ENCODE measurements around the gene SIN3A. TPM values are rescaled to one million over a fixed set of nuclear protein-coding genes. Genes with fewer than 3 reads are reported as not detected.
A peak's percentile ranks its signal among the peaks of the same experiment; 100 is the strongest.
"Not testable (repeated sequence)": the region's sequence is repeated elsewhere in the genome, so short reads cannot be mapped to it uniquely, and the experiment has no call there.

The SIN3A gene
- total RNA-seq, 2 donors from 2014 or later: 93.1 to 96.4 TPM

DNA sequence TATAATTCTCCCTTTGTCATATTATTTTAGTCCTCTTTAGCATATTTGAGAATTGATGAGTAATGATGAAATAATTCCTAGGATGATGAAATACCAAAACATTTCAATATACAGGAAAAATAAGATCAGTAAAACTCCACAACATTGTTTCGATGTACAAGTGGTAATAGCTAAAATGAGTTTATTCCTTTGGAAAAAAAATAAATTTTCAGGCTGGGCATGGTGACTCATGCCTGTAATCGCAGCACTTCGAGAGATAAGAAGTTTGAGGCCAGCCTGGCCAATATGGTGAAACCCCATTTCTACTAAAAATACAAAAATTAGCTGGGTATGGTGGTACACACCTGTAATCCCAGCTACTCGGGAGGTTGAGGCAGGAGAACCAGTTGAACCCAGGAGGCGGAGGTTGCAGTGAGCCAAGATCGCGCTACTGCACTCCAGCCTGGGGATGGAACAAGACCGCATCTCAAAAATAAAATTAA, 7.5 kb downstream of the SIN3A start:
- Mint-ChIP-seq H3K4me1 (ENCODE audit: low read depth) (peaks cover 69% of the 10 kb centered on the region), H3K36me3 (ENCODE audit: insufficient read depth in 2 of 2) (peaks cover 7 to 18% of the 10 kb centered on the region in 2 donors), H3K27ac (peak overlapping the region; percentile 76)
- H3K27me3 Mint-ChIP-seq (ENCODE audit: low read depth); DNase-seq; ATAC-seq (replicated peaks in 1 of 2); H3K4me3 Mint-ChIP-seq; H3K9me3 Mint-ChIP-seq: not testable (repeated sequence)

GRCh38 chr15:75437721-75438120, 13.8 kb downstream of the SIN3A start:
- Mint-ChIP-seq H3K27ac (peak overlapping the region; percentile 2), H3K9me3 (no peaks in the 10 kb centered on the region), H3K27me3 (ENCODE audit: low read depth) (no peaks in the 10 kb centered on the region), H3K4me3 (no peak overlapping the region), H3K4me1 (ENCODE audit: low read depth) (peaks cover 55% of the 10 kb centered on the region), H3K36me3 (ENCODE audit: insufficient read depth in 2 of 2) (peaks cover 3 to 27% of the 10 kb centered on the region in 2 donors)
- ATAC-seq (replicated peaks in 1 of 2) (no peak), DNase-seq (no peak)

GRCh38 chr15:75436881-75437280, 14.6 kb downstream of the SIN3A start:
- ATAC-seq (replicated peaks in 1 of 2): no peak
- Mint-ChIP-seq H3K27me3 (ENCODE audit: low read depth) (no peaks in the 10 kb centered on the region), H3K9me3 (no peaks in the 10 kb centered on the region), H3K36me3 (ENCODE audit: insufficient read depth in 2 of 2) (peaks cover 3 to 27% of the 10 kb centered on the region in 2 donors), H3K27ac (peak overlapping the region; percentile 88), H3K4me3 (no peak overlapping the region), H3K4me1 (ENCODE audit: low read depth) (peaks cover 63% of the 10 kb centered on the region)
- DNase-seq: no peak

DNA sequence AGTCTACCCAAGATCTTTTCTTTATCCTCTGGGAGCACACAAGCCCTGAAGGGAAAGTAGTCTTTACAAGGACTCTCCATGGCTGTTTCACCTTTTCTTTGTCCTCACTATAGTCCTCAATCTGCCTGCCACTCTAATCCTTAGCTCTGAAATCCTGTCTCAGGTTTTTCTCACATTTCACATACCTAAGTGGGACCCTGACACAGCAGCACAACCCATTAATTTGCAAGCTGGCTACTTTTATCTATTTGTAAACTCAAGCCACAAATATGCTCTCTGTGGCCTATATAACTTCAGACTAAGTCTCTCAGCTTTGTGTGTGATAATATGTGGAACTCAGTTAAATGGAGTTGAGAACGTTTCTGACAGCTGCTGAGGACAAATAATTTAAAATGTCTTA, 19.8 kb downstream of the SIN3A start:
- Mint-ChIP-seq H3K27ac (peak overlapping the region; percentile 46), H3K27me3 (ENCODE audit: low read depth) (no peaks in the 10 kb centered on the region), H3K4me1 (ENCODE audit: low read depth) (peaks cover 50% of the 10 kb centered on the region), H3K9me3 (no peaks in the 10 kb centered on the region), H3K4me3 (no peak overlapping the region), H3K36me3 (ENCODE audit: insufficient read depth in 2 of 2) (peaks cover 5 to 23% of the 10 kb centered on the region in 2 donors)
- no peak for ATAC-seq (replicated peaks in 1 of 2)
- DNase-seq: no peak

DNA sequence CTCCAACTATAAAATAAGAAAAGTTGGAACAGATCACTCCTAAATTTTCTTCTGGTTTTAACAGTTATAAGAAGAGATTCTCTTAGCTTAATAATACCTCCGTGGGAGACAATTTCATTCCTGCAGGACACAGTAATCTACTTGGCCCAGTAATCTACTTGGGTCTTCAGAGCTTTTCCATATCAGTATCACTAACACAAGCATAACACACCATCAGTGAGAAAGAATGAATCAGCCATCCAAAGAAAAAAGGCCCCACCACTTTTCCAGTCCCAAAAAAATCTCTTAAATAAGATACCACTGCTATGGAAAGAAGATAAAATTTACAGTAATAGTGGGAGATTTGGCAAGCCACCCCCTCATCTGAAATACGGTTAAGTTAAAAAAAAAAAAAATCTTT, 20.2 kb downstream of the SIN3A start:
- peaks cover 54% of the 10 kb centered on the region for H3K4me1 Mint-ChIP-seq (ENCODE audit: low read depth)
- H3K27ac Mint-ChIP-seq: peak overlapping the region; percentile 46
- H3K9me3 Mint-ChIP-seq: no peaks in the 10 kb centered on the region
- DNase-seq (no peak), ATAC-seq (replicated peaks in 1 of 2) (no peak)
- H3K4me3 Mint-ChIP-seq: no peak overlapping the region
- H3K27me3 Mint-ChIP-seq (ENCODE audit: low read depth): no peaks in the 10 kb centered on the region
- H3K36me3 Mint-ChIP-seq (ENCODE audit: insufficient read depth in 2 of 2): peaks cover 5 to 23% of the 10 kb centered on the region in 2 donors

- H3K36me3 Mint-ChIP-seq (ENCODE audit: insufficient read depth in 2 of 2): peaks cover 5 to 17% of the 10 kb centered on the region in 2 donors
Observed at GRCh38 chr15:75430259-75430658, 21.2 kb downstream of the SIN3A start.

GRCh38 chr15:75428152-75428551, 23.3 kb downstream of the SIN3A start:
- Mint-ChIP-seq H3K27ac (no peak overlapping the region), H3K9me3 (no peaks in the 10 kb centered on the region), H3K27me3 (ENCODE audit: low read depth) (no peaks in the 10 kb centered on the region), H3K4me3 (no peak overlapping the region), H3K36me3 (ENCODE audit: insufficient read depth in 2 of 2) (peaks cover 5 to 13% of the 10 kb centered on the region in 2 donors), H3K4me1 (ENCODE audit: low read depth) (peaks cover 41% of the 10 kb centered on the region)
- ATAC-seq (replicated peaks in 1 of 2): no peak
- DNase-seq: no peak

More at GRCh38 chr15:75430259-75430658, 21.2 kb downstream of the SIN3A start:
- peak in 1 of 2 donors; percentile 60 for ATAC-seq (replicated peaks in 1 of 2)
- H3K27ac Mint-ChIP-seq: no peak overlapping the region
- no peak for DNase-seq
- peaks cover 53% of the 10 kb centered on the region for H3K4me1 Mint-ChIP-seq (ENCODE audit: low read depth)
- H3K27me3 Mint-ChIP-seq (ENCODE audit: low read depth): no peaks in the 10 kb centered on the region
- H3K9me3 Mint-ChIP-seq: no peaks in the 10 kb centered on the region
- no peak overlapping the region for H3K4me3 Mint-ChIP-seq

DNA sequence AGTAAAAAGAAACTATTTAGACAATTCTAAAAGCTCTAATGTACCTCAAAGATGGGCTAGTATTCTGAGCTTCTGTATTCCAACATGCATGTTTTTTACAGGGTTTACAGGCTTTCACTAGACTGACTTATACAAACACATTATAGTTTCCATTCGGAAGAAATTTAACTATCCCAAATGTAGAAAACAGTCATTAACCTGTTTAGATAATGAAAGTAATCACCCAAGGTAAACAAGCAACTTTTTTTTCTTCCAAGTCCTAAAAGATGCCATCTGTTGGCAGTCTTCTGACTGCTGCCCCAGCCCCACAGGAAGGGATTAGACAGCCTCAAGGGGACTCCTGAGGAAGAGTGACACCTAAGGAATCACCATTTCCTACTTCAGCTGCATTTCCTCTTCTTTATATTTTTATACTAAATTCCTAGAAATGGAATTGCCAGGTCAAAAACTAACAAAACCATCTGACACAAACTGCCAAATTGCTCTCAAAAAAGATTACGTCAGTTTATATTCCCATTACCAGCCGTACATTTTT, 25.5 kb downstream of the SIN3A start:
- Mint-ChIP-seq H3K4me1 (ENCODE audit: low read depth) (peaks cover 28% of the 10 kb centered on the region), H3K27ac (no peak overlapping the region), H3K9me3 (no peaks in the 10 kb centered on the region), H3K36me3 (ENCODE audit: insufficient read depth in 2 of 2) (peaks cover 5 to 18% of the 10 kb centered on the region in 2 donors), H3K4me3 (no peak overlapping the region), H3K27me3 (ENCODE audit: low read depth) (no peaks in the 10 kb centered on the region)
- no peak for ATAC-seq (replicated peaks in 1 of 2)
- DNase-seq: no peak

DNA sequence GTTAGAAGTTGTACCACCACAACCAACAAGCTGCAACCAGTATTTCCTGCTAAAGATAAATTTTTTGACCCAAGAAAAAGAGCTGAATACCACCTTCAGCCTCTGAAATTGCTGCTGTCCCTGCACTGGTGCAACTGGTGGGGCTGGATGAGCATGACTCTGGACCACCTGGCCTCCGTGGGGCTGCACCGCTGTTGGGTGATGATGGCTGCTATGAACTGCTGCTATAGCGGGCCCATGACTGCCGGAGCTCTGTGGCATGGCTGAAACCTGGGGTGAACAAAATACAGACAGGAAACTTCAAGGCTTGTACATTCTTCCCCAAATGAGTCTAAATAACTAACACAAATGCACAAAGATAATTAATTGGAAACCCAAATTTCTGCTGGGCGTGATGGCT, 28.9 kb downstream of the SIN3A start:
- H3K27ac Mint-ChIP-seq: peak overlapping the region; percentile 36
- peaks cover 0 to 16% of the 10 kb centered on the region in 2 donors for H3K36me3 Mint-ChIP-seq (ENCODE audit: insufficient read depth in 2 of 2)
- no peak overlapping the region for H3K4me3 Mint-ChIP-seq
- H3K4me1 Mint-ChIP-seq (ENCODE audit: low read depth): peaks cover 28% of the 10 kb centered on the region
- no peak for ATAC-seq (replicated peaks in 1 of 2)
- no peaks in the 10 kb centered on the region for H3K9me3 Mint-ChIP-seq
- no peak for DNase-seq
- no peaks in the 10 kb centered on the region for H3K27me3 Mint-ChIP-seq (ENCODE audit: low read depth)

DNA sequence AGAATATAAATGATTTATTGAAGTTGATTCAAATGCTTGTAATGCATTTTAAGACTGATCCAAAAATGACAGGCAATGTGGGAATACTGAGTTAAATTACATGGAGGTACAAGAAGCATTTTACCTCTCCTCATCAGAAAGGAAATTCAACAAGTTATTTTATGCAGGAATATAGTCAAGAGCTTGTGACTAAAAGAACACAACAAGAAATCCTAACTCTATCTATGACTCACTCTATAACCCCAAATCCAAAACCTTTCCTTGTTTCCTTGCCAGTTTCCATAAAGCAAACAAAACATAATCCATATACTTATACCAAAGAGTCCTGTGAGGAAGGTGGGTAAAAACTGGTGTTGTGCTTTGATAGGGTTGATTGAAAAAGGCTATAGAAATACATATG, 30.8 kb downstream of the SIN3A start:
- Mint-ChIP-seq H3K27ac (no peak overlapping the region), H3K27me3 (ENCODE audit: low read depth) (no peaks in the 10 kb centered on the region), H3K4me1 (ENCODE audit: low read depth) (peaks cover 28% of the 10 kb centered on the region), H3K4me3 (no peak overlapping the region), H3K9me3 (no peaks in the 10 kb centered on the region), H3K36me3 (ENCODE audit: insufficient read depth in 2 of 2) (peaks cover 0 to 16% of the 10 kb centered on the region in 2 donors)
- DNase-seq (no peak), ATAC-seq (replicated peaks in 1 of 2) (no peak)

- Mint-ChIP-seq H3K4me3 (no peak overlapping the region), H3K9me3 (no peaks in the 10 kb centered on the region), H3K27ac (peak overlapping the region; percentile 29), H3K27me3 (ENCODE audit: low read depth) (no peaks in the 10 kb centered on the region), H3K4me1 (ENCODE audit: low read depth) (peaks cover 23% of the 10 kb centered on the region), H3K36me3 (ENCODE audit: insufficient read depth in 2 of 2) (peaks cover 6 to 30% of the 10 kb centered on the region in 2 donors)
- ATAC-seq (replicated peaks in 1 of 2) (no peak), DNase-seq (no peak)
Observed at GRCh38 chr15:75416584-75416983, 34.9 kb downstream of the SIN3A start.

DNA sequence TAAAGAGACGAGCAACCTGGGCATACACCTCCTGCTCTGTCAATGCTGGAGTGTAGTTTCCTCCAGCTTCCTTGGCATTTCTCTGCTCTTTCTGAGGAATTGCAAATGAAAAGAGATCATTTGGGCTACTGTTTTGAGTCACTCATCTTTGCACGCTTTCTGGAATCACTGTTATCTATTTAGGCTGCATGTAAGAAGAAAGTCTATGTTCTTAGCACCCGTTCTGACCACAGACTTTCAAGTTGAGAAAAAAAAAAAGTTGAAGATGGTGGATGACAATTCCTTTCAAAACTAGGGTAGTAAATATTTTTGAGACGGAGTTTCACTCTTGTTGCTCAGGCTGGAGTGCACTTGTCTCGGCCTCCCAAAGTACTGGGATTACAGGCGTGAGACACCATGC, 41.3 kb downstream of the SIN3A start:
- peaks cover 60% of the 10 kb centered on the region for H3K4me1 Mint-ChIP-seq (ENCODE audit: low read depth)
- no peaks in the 10 kb centered on the region for H3K9me3 Mint-ChIP-seq
- H3K4me3 Mint-ChIP-seq: peak overlapping the region in 1 of 2 donors; percentile 0
- peak; percentile 31 to 47 for ATAC-seq (replicated peaks in 1 of 2)
- H3K27me3 Mint-ChIP-seq (ENCODE audit: low read depth): no peaks in the 10 kb centered on the region
- DNase-seq: no peak
- H3K36me3 Mint-ChIP-seq (ENCODE audit: insufficient read depth in 2 of 2): peaks cover 22 to 63% of the 10 kb centered on the region in 2 donors
- H3K27ac Mint-ChIP-seq: peak overlapping the region; percentile 36

- H3K27me3 Mint-ChIP-seq (ENCODE audit: low read depth): no peaks in the 10 kb centered on the region
- no peak for DNase-seq
- H3K4me3 Mint-ChIP-seq: peak overlapping the region; percentile 25 to 79
- peaks cover 60% of the 10 kb centered on the region for H3K4me1 Mint-ChIP-seq (ENCODE audit: low read depth)
- no peaks in the 10 kb centered on the region for H3K9me3 Mint-ChIP-seq
- peak overlapping the region; percentile 79 for H3K27ac Mint-ChIP-seq
- ATAC-seq (replicated peaks in 1 of 2): peak; percentile 58 to 69
- peaks cover 19 to 65% of the 10 kb centered on the region in 2 donors for H3K36me3 Mint-ChIP-seq (ENCODE audit: insufficient read depth in 2 of 2)
Observed at GRCh38 chr15:75407083-75407482, 44.4 kb downstream of the SIN3A start.

GRCh38 chr15:75403892-75404291, 47.6 kb downstream of the SIN3A start:
- Mint-ChIP-seq H3K9me3 (no peaks in the 10 kb centered on the region), H3K4me1 (ENCODE audit: low read depth) (peaks cover 33% of the 10 kb centered on the region), H3K27ac (peak overlapping the region; percentile 78), H3K27me3 (ENCODE audit: low read depth) (no peaks in the 10 kb centered on the region), H3K36me3 (ENCODE audit: insufficient read depth in 2 of 2) (peaks cover 24 to 58% of the 10 kb centered on the region in 2 donors), H3K4me3 (no peak overlapping the region)
- no peak for DNase-seq
- ATAC-seq (replicated peaks in 1 of 2): peak; percentile 40 to 54

Measured in activated T-cell treated with anti-CD3 and anti-CD28 coated beads, Interleukin-2, amount 50 U/mL, for 72 hours (primary cell).